Dermis blood vessel endothelial cell (primary cell): ENCODE data around the gene SH3GL3. TPM values are rescaled to one million over a fixed set of nuclear protein-coding genes. Genes with fewer than 3 reads are reported as not detected.

Experiments used
- total RNA-seq: library from RNA; depleted of rRNA; stranded (reverse); fragments of >200 nt; gene quantifications from 2 replicates; pipeline ENCODE4 v1.2.3, GENCODE V29; 2014

Gene SH3GL3
- total RNA-seq, 1 donor from 2014 or later, result not detected

Other genes starting within 250 kb of the SH3GL3 start
- 138 and 168 TPM in 2 replicates for gene HDGFL3, start 239.5 kb upstream of the SH3GL3 start, total RNA-seq
- gene BNC1, start 162.7 kb upstream of the SH3GL3 start, total RNA-seq, result 0.56 and 0.85 TPM in 2 replicates
- 6.0 and 15.1 TPM in 2 replicates for gene ADAMTSL3, start 206.8 kb downstream of the SH3GL3 start, total RNA-seq